GM21381 (cell line): Measurements from ENCODE around the gene CFDP1.

Experiments used
- ATAC-seq: cut with Tn5 transposase; IDR thresholded peaks from one replicate; pipeline ENCODE4 v1.9.1; 2021; ENCODE audit warnings: mild to moderate bottlenecking, moderate library complexity; ENCODE audit not compliant: unreplicated experiment

The CFDP1 gene

GRCh38 chr16:75415169-75415905 is 18.0 kb downstream of the CFDP1 start:
- no peak for ATAC-seq

DNA sequence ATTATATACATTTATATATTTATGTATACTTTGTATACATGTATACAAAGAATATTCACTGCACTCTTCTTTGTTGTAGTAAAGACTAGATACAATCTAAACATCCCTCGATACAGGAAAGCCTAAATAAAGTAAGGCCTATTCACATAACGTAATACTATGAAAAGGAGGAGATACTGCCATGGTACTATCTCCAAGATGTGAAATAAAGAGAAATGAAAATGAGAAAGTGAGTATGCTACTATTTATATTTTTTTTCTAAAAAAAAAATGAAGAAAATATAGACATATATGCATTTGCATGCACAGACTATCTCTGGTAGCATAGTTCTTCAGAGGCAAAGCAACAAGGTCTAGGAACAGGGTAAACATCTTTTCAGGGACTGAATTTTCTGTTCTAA is 19.4 kb downstream of the CFDP1 start:
- no peak for ATAC-seq

GRCh38 chr16:75406943-75407342 is 26.4 kb downstream of the CFDP1 start:
- no peak for ATAC-seq

DNA sequence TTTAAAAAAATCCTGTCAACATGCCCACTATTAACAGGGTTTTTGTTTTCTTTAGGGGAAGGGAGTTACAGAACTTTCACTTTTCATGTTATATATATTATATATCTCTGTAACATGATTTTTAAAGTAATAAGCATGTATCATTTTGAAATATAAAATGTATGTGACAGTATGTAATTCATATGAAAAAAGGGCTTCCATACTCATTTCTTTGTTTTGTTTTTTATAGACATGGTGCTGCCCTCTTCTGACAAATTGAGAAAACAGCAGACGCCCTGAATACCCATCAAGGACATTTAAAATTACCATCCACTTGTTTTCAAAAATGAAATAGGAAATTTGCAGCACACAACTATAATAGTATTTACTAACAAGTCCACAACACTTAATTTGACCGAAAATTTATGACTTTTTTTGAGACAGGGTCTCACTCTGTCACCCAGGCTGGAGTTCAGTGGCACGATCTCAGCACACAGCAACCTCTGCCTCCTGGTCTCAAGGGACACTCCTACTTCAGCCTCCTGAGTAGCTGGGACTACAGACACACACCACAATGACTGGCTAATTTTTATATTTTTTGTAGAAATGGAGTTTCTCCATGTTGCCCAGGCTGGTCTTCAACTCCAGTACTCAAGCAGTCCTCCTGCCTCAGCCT is 30.4 kb downstream of the CFDP1 start:
- no peak for ATAC-seq

GRCh38 chr16:75402159-75402820 is 31.0 kb downstream of the CFDP1 start:
- ATAC-seq = no peak

GRCh38 chr16:75401691-75402090 is 31.6 kb downstream of the CFDP1 start:
- no peak for ATAC-seq

- ATAC-seq = no peak
These were observed 35.0 kb downstream of the CFDP1 start for GRCh38 chr16:75398333-75398732.

- no peak for ATAC-seq
These were observed 38.4 kb downstream of the CFDP1 start for GRCh38 chr16:75394941-75395340.

GRCh38 chr16:75392906-75393305 is 40.4 kb downstream of the CFDP1 start:
- ATAC-seq = no peak

- ATAC-seq = no peak
These were observed 42.2 kb downstream of the CFDP1 start for GRCh38 chr16:75390926-75391653.

GRCh38 chr16:75389096-75389690 is 44.1 kb downstream of the CFDP1 start:
- no peak for ATAC-seq

GRCh38 chr16:75387951-75388350 is 45.4 kb downstream of the CFDP1 start:
- no peak for ATAC-seq

DNA sequence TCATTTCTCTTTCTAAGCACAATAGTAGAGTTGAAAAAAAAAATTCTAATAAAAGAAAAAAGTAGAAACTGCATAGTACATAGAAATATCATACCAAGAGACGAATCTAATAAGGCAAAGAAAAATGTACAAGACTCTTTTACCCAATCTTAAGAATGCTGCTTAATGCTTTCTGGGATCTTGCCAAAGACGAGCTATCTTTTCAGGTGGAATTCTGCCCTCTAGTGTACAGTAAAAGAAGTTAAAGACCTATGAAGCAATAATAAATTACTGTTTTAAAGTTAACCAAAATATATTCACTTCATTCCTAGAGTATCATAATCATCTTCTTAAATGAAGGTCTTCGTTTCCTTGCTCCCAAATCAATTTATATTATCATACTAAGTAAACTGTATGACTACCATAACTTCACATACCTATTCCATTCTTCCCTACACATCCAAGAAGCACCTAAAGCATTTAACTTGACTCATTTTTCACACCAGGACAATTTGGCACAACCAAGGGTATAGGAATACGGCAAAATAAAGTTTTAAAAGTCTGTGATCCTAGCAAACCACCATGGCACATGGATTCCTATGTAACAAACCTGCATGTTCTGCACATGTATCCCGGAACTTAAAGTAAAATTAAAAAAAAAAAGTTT is 47.7 kb downstream of the CFDP1 start:
- no peak for ATAC-seq

- no peak for ATAC-seq
These were observed 50.2 kb downstream of the CFDP1 start for GRCh38 chr16:75383141-75383540.

GRCh38 chr16:75382611-75383010 is 50.7 kb downstream of the CFDP1 start:
- no peak for ATAC-seq

GRCh38 chr16:75380870-75381269 is 52.4 kb downstream of the CFDP1 start:
- ATAC-seq = no peak

DNA sequence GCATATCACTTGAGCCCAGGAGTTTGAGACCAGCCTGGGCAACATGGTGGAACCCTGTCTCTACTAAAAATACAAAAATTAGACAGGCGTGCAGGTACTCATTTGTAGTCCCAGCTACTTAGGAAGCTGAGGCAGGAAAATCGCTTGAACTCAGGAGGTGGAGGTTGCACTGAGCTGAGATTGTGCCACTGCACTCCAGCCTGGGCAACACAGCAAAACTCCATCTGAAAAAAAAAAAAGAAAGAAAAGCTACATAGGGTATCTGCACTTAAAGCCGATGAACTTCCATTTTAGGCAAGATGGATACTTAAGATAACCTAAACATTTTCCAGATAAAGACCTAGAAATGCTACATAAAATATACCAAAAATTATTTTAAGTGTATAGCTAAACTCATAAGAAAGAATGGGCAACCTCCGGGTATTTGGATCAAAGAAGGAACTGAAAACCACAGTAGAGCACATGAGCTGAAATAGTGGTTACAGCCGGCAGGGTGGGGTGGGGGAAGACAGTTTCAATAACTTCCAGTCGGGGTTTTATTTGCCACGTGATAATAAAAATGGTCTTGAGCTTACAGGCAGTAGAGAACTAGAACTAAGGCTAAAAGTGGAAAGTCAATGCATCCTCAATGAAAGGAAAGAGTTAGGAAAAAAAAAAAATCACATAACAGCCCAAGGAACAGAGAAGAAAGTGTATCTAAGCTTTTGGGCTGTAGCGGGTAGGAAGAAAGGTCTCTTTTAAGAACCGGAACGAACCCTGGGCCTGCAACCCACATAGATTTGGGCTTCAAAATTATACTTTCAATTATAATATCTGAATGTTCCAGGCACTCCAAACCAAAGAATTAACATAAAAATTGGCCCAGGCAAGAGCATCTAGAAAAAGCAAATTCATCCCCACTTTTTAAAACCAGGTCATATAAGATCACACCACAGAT is 53.1 kb downstream of the CFDP1 start:
- ATAC-seq = peak; percentile 80

- peak; percentile 50 for ATAC-seq
These were observed 54.0 kb downstream of the CFDP1 start for GRCh38 chr16:75379339-75379738.

- ATAC-seq = no peak
These were observed 54.7 kb downstream of the CFDP1 start for GRCh38 chr16:75378616-75379015.
